Epithelial cell of proximal tubule (primary cell): ENCODE results near the gene SPOCK1. TPM values are rescaled to one million over a fixed set of nuclear protein-coding genes. Genes with fewer than 3 reads are reported as not detected.

Experiments used
- DNase-seq: peaks from one replicate; pipeline ENCODE4 v3.0.0-alpha.2; 2011; ENCODE audit warnings: low read depth
- H3K4me3 ChIP-seq: 2 replicates; pipeline ENCODE4 v1.5.1; 2011; ENCODE audit warnings: low read depth, mild to moderate bottlenecking, low read length
- total RNA-seq: library from RNA; depleted of rRNA; stranded (reverse); fragments of >200 nt; gene quantifications from 2 replicates; pipeline ENCODE4 v1.2.3, GENCODE V29; 2015
- TF ChIP-seq, protein P1 (sequence below): conservative IDR thresholded peaks from 2 replicates; pipeline ENCODE4 v1.5.1; 2012; ENCODE audit warnings: low read depth, mild to moderate bottlenecking, low read length

Gene SPOCK1
- total RNA-seq, 1 donor from 2014 or later, result 31.4 TPM

DNA sequence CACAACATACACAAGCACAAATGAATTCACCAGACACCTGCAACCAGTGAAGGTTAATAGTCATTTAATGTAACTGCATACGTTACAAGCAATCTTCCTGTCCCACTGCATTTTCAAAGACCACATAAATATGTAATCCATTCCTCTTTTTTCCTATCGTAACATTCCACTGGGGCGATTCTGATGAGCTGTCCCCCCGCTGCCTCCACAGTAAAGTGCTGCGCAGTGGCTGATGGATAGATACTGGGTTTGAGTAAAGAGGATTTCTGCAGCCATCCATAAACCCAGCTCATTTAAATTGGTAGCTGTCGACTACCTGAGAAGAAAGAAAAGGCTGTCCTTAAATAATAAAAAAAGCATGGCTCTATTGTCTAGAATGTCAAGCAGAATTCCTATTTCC lies 181.1 kb downstream of the SPOCK1 start:
- H3K4me3 ChIP-seq, result no peak overlapping the region
- no peak for DNase-seq
- TF ChIP-seq, protein P1, sequence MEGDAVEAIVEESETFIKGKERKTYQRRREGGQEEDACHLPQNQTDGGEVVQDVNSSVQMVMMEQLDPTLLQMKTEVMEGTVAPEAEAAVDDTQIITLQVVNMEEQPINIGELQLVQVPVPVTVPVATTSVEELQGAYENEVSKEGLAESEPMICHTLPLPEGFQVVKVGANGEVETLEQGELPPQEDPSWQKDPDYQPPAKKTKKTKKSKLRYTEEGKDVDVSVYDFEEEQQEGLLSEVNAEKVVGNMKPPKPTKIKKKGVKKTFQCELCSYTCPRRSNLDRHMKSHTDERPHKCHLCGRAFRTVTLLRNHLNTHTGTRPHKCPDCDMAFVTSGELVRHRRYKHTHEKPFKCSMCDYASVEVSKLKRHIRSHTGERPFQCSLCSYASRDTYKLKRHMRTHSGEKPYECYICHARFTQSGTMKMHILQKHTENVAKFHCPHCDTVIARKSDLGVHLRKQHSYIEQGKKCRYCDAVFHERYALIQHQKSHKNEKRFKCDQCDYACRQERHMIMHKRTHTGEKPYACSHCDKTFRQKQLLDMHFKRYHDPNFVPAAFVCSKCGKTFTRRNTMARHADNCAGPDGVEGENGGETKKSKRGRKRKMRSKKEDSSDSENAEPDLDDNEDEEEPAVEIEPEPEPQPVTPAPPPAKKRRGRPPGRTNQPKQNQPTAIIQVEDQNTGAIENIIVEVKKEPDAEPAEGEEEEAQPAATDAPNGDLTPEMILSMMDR, result no peak

GRCh38 chr5:137316346-137316736 lies 182.8 kb downstream of the SPOCK1 start:
- TF ChIP-seq, protein P1, result no peak
- no peak overlapping the region for H3K4me3 ChIP-seq
- DNase-seq, result no peak

- TF ChIP-seq, protein P1, result no peak
- DNase-seq, result no peak
- H3K4me3 ChIP-seq, result no peak overlapping the region
These were observed 183.4 kb downstream of the SPOCK1 start for GRCh38 chr5:137315534-137316345.

DNA sequence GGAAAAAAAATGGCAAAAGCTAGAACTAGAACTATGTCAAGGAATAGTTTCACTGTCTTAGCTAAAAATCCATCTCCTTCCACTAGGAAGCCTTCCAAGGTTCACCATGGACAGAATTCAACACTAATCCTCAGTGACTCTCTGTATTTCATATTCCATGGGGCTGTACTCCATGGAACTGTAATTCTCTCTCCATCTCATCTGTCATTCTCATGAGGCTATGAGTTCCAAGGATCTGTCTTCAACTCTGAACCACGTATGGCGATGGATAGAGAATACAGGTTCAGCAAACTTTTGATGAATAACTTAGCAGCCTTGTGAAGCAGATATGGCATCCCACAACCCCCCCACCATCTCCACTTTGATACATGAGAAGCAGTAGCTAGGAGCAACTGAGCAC lies 184.0 kb downstream of the SPOCK1 start:
- no peak for DNase-seq
- no peak overlapping the region for H3K4me3 ChIP-seq
- TF ChIP-seq, protein P1, result no peak

DNA sequence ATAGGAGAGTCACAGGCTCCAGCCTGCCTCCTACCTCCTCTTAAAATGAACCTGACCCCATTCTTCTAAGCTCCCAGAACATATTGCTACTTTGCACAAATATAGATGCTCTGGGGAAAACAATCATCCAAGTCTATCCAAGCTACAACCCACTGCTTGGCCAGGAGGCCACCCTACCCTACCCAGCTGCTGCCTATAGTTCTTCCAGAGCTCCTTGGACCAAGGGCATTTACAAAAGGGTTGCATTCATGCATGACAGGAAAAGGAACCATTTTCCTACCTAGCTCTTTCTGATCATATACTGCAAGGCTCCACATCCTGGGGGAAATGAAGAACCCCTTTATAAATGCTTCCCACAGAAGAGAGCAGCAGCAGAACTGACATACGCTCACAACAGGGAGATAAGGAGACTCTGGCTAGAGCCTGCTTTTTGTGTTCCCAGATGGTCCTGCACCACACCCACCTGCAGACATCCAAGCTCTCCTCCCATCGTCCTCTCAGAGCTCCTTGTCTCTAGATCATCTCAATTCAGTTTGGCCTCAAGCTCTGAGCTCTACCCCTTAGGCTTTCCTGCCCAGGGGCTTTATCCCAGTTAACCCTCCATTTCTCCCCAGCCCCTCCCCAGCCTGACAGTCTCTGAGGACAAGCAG lies 185.5 kb downstream of the SPOCK1 start:
- no peak overlapping the region for H3K4me3 ChIP-seq
- DNase-seq, result no peak
- TF ChIP-seq, protein P1, result no peak

GRCh38 chr5:137312011-137312410 lies 187.1 kb downstream of the SPOCK1 start:
- no peak overlapping the region for H3K4me3 ChIP-seq
- TF ChIP-seq, protein P1, result no peak
- no peak for DNase-seq
